ENCODE data around the gene VSIG10L2.
"Not testable (repeated sequence)": the region's sequence is repeated elsewhere in the genome, so short reads cannot be mapped to it uniquely, and the experiment has no call there.

The VSIG10L2 gene

DNA sequence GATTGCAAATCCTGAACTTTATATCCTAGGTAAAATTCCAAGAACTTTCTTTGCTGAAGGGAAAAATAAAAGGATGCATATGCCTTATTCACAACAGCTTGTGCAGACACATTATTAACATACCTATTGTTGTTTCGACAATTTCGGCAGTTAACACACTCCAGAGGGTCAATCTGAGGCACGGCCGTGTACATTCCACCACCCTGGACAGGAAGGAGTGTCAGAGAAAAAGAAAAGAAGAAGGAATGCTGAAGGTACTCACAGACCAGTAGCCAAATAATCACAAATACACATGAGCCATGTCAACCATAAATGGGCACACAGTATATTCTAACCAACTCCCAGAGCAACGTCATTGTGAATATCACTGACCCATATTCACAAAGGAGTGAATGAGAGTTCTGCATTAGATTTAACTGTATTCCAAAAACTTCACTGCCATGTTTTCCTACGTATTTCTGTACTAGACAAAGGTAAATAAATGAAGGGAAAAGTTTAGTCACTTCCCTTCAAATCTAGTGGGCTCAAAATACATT, 32.4 kb downstream of the VSIG10L2 start:
- DNase-seq (ENCODE audit: low read depth), result no peak
- TF ChIP-seq, protein P1, sequence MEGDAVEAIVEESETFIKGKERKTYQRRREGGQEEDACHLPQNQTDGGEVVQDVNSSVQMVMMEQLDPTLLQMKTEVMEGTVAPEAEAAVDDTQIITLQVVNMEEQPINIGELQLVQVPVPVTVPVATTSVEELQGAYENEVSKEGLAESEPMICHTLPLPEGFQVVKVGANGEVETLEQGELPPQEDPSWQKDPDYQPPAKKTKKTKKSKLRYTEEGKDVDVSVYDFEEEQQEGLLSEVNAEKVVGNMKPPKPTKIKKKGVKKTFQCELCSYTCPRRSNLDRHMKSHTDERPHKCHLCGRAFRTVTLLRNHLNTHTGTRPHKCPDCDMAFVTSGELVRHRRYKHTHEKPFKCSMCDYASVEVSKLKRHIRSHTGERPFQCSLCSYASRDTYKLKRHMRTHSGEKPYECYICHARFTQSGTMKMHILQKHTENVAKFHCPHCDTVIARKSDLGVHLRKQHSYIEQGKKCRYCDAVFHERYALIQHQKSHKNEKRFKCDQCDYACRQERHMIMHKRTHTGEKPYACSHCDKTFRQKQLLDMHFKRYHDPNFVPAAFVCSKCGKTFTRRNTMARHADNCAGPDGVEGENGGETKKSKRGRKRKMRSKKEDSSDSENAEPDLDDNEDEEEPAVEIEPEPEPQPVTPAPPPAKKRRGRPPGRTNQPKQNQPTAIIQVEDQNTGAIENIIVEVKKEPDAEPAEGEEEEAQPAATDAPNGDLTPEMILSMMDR (IDR thresholded peaks at IDR 0.05; ENCODE audit: insufficient read depth, low read depth, low read length, missing control alignments), result no peak
- no peak overlapping the region for H3K4me3 ChIP-seq (ENCODE audit: low read depth, low read length)

DNA sequence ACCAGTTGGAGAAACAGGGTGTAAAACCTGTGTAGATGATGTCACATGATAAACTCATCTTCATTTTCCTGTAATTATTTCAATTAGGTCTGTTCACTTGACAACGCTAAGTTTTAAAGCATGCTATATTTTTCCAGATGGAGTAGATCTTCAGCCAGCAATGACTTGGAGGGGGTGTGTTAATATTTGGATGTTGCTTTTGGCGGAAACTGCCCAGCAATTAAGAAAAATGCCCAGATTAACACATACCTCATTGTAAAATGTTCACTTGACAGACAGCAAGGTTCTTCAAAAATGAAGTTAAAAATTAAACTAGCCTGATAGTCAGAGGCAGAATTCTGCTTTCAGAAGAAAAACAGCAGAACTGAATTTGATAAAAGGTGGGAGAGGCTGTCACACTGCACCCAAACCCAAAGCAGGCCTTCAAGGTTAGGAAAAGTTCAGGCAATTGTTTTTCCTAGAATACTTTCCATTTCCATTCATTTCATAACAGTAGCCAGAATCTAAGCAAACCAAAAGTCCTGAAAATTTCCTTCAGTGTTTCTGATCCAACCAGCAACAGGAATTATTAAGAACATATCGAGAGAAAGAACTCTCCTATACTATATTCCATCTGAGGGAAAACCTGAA, 33.0 kb downstream of the VSIG10L2 start:
- no peak overlapping the region for H3K4me3 ChIP-seq (ENCODE audit: low read depth, low read length)
- TF ChIP-seq, protein P1 (IDR thresholded peaks at IDR 0.05; ENCODE audit: insufficient read depth, low read depth, low read length, missing control alignments), result no peak
- DNase-seq (ENCODE audit: low read depth), result no peak

DNA sequence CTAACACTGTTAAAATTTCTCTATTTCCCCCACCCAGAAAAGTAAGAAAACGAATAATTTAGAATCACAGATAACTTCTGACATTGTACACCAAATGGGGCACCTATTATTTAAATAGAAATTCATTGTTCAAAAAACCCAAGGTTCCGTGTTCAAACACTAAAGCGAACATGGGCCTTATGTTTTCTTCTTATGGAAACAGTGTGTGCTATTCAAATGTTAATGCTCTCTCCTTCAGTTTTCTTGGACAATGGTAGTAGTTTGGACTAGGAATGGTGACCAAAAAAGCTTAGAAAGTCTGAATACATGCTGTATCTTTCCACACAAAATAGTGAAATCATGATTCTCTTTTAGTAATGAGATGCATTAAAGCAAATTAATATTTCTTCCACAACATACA, 33.7 kb downstream of the VSIG10L2 start:
- no peak overlapping the region for H3K4me3 ChIP-seq (ENCODE audit: low read depth, low read length)
- TF ChIP-seq, protein P1 (IDR thresholded peaks at IDR 0.05; ENCODE audit: insufficient read depth, low read depth, low read length, missing control alignments), result no peak
- no peak for DNase-seq (ENCODE audit: low read depth)

DNA sequence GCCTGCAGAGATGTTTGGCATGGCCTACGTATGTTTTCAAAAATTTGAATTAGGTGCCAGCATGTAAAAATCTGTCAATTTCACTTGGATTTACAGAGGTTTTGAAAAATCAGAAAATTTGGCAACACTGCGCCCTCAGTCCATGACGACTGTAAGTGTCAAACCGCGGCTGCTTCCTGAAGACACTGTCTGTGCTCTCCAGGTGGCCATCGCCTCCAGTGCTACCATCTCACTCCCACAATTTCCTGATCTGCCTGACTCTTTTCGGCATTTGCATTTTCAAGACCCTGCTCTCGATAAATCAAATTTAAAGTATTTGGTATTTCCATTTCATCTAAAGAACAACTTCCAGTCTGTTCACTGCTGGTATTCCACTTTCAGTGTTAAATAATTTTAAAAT, 34.6 kb downstream of the VSIG10L2 start:
- TF ChIP-seq, protein P1 (IDR thresholded peaks at IDR 0.05; ENCODE audit: insufficient read depth, low read depth, low read length, missing control alignments), result no peak
- no peak for DNase-seq (ENCODE audit: low read depth)
- no peak overlapping the region for H3K4me3 ChIP-seq (ENCODE audit: low read depth, low read length)

DNA sequence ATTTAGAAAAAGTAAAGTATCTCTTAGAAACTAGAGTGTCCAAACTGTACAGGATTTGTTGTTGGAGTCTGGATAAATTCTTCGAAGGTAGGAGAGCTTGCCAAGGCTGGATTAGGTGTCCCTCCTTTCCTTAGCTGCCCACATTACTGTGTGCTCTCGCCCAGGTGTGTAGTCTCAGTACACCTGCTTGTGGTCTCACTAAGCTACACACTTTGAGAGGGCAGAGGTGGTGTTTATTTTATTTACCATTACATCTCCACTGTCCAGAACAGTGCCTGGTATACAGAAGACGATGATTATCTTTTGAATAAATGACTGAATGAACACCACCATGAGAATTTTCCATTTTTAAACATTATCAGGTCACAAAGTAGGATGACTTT, 36.5 kb downstream of the VSIG10L2 start:
- TF ChIP-seq, protein P1 (IDR thresholded peaks at IDR 0.05; ENCODE audit: insufficient read depth, low read depth, low read length, missing control alignments), result no peak
- no peak for DNase-seq (ENCODE audit: low read depth)
- H3K4me3 ChIP-seq (ENCODE audit: low read depth, low read length), result no peak overlapping the region

DNA sequence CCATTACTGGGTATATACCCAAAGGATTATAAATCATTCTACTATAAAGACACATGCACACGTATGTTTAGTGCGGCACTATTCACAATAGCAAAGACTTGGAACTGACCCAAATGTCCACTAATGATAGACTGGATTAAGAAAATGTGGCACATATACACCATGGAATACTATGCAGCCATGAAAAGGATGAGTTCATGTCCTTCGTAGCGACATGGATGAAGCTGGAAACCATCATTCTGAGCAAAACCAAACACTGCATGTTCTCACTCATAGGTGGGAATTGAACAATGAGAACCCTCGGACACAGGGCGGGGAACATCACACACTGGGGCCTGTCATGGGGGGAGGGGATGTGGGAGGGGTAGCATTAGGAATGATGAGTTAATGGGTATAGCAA, 40.1 kb downstream of the VSIG10L2 start:
- not testable (repeated sequence) for H3K4me3 ChIP-seq (ENCODE audit: low read depth, low read length); DNase-seq (ENCODE audit: low read depth)

DNA sequence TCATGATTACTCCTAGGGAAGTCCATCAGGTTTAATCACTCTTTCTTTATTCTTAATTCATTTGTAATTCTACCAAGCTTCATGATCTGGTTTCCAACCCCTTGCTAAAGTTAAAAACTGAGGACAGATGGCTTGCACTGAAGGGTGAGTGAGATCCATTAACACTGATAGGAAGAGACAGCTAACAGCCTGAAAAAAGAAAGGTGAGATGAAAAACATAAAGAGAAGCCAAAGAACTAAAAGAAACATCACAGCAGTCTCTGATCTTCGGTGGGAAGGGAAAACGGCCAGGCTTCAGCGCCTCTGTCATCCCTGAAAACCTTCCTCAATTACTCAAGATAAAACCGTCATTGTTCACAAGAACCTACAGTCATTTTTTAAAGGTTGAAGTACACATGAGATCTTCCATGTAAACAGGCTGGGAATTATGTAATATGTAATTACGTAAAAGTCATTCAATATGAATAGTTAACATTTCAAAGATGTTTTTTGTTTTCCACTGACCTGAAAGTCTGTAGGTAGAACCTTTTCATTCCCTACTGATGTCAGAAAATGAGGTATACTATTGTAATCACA, 41.3 kb downstream of the VSIG10L2 start:
- TF ChIP-seq, protein P1 (IDR thresholded peaks at IDR 0.05; ENCODE audit: insufficient read depth, low read depth, low read length, missing control alignments), result no peak
- no peak overlapping the region for H3K4me3 ChIP-seq (ENCODE audit: low read depth, low read length)

More for the DNA sequence above, 41.3 kb downstream of the VSIG10L2 start:
- no peak for DNase-seq (ENCODE audit: low read depth)

All from GM12865 (cell line).